Dendritic cell treated with granulocyte-macrophage colony-stimulating factor and Interleukin-4, amounts not matched to agents 40 ng/mL and 50 ng/mL, for 4 days (primary cell): ENCODE measurements around the gene EFCAB12.
A peak's percentile ranks its signal among the peaks of the same experiment; 100 is the strongest.

Experiments
- H3K27ac Mint-ChIP-seq: one replicate; pipeline ENCODE4 v1.8.0; 2022; ENCODE audit warnings: mild to moderate bottlenecking, mixed read lengths
- H3K27me3 Mint-ChIP-seq: one replicate; pipeline ENCODE4 v1.8.0; 2022; ENCODE audit warnings: mild to moderate bottlenecking, mixed read lengths
- H3K36me3 Mint-ChIP-seq: one replicate; pipeline ENCODE4 v1.8.0; 2022; ENCODE audit warnings: low read depth, mixed read lengths
- H3K4me1 Mint-ChIP-seq: one replicate; pipeline ENCODE4 v1.8.0; 2022; ENCODE audit warnings: low read depth, mixed read lengths
- H3K4me3 Mint-ChIP-seq: one replicate; pipeline ENCODE4 v1.8.0; 2022; ENCODE audit warnings: mild to moderate bottlenecking, moderate library complexity, mixed read lengths
- H3K9me3 Mint-ChIP-seq: one replicate; pipeline ENCODE4 v1.8.0; 2022; ENCODE audit warnings: mixed read lengths
- intact Hi-C: fragments of 100-400 bp; cut with micrococcal nuclease; formaldehyde crosslinking; loops from one replicate; pipeline ENCODE4 v1.15.0; 2022

Gene EFCAB12

DNA sequence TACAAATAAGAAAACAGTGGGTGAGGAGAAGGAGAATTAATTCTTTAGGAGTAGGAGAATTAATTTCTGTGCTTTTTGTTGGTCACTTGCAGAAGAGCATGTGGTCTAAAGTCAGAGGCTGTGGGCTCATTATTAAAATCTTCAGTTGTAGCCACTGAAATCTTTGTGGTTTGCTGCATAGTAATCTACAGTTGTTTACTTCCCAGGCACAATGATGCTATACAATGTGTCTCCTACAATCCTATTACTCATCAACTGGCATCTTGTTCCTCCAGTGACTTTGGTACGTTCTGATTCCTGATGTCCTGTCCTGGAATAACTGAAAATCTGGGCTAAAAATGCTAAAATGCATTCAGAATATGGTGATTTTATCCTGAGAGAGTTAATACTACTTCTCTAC is 32.6 kb upstream of the EFCAB12 start:
- Mint-ChIP-seq H3K4me3 (no peak overlapping the region), H3K4me1 (peaks cover 5% of the 10 kb centered on the region), H3K27me3 (no peaks in the 10 kb centered on the region), H3K36me3 (peaks cover 32% of the 10 kb centered on the region), H3K9me3 (no peaks in the 10 kb centered on the region), H3K27ac (no peak overlapping the region)
- intact Hi-C loops = no loop called here

DNA sequence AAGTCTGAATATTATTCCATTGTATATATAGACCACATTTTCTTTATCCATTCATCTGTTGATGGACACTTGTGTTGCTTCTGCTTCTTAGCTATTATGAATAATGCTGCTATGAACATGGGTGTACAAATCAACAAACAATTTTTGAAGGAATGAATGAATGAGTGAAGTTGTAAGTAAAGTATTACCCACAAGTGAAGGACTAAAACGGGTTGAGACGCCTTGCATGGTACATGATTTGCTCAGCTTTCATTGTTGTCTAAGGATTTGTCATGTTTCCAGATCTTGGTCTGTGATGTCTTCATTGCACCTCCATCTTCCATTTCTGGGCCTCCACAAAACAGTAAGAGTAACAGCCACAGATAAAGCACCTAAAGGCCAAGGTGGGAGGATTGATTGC is 32.1 kb upstream of the EFCAB12 start:
- Mint-ChIP-seq H3K36me3 (peaks cover 32% of the 10 kb centered on the region), H3K4me3 (no peak overlapping the region), H3K27ac (no peak overlapping the region), H3K4me1 (peaks cover 5% of the 10 kb centered on the region), H3K9me3 (no peaks in the 10 kb centered on the region), H3K27me3 (no peaks in the 10 kb centered on the region)
- intact Hi-C loops = no loop called here

DNA sequence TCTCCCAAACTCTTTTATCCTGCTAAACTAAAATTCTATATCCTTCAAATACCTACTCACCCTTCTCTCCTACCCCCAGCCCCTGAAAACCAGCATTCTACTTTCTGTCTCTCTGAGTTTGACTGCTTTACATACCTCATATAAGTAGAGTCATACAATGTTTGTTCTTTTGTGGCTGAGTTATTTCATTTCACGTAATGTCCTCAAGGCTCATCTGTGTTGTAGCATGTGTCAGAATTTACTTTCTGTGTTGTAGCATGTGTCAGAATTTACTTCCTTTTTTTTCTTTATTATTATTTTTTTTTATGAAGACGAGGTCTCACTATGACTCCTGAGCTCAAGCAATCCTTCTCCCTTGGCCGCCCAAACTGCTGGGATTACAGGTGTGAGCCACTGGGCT is 31.7 kb upstream of the EFCAB12 start:
- intact Hi-C loops = no loop called here
- no peak overlapping the region for H3K27ac Mint-ChIP-seq

DNA sequence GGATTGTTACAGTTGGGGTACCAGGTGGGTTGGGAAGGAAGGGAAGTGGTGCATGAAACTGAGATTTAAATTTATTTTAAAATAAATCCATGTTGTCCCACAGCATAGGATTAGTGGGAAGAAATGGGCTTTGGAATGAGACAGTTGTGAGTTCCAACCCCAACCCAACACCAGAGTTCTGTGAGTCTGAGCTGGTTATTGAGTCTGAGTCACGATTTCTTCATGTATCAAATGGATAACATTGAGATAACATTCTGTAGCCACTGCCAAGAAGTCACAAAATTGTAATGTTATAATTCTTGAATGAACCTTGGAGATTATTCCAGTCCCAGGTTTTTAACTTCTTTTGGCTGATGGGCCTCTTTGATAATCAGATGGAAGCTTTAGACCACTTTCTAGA is 25.3 kb upstream of the EFCAB12 start:
- no peak overlapping the region for H3K4me3 Mint-ChIP-seq
- no peaks in the 10 kb centered on the region for H3K9me3 Mint-ChIP-seq
- intact Hi-C loops = no loop called here
- peaks cover 22% of the 10 kb centered on the region for H3K36me3 Mint-ChIP-seq
- H3K27ac Mint-ChIP-seq = peak overlapping the region; percentile 0
- no peaks in the 10 kb centered on the region for H3K27me3 Mint-ChIP-seq
- peaks cover 9% of the 10 kb centered on the region for H3K4me1 Mint-ChIP-seq

More for the DNA sequence above, 31.7 kb upstream of the EFCAB12 start:
- H3K4me3 Mint-ChIP-seq = no peak overlapping the region
- no peaks in the 10 kb centered on the region for H3K27me3 Mint-ChIP-seq
- H3K9me3 Mint-ChIP-seq = no peaks in the 10 kb centered on the region
- H3K4me1 Mint-ChIP-seq = peaks cover 5% of the 10 kb centered on the region
- peaks cover 32% of the 10 kb centered on the region for H3K36me3 Mint-ChIP-seq

DNA sequence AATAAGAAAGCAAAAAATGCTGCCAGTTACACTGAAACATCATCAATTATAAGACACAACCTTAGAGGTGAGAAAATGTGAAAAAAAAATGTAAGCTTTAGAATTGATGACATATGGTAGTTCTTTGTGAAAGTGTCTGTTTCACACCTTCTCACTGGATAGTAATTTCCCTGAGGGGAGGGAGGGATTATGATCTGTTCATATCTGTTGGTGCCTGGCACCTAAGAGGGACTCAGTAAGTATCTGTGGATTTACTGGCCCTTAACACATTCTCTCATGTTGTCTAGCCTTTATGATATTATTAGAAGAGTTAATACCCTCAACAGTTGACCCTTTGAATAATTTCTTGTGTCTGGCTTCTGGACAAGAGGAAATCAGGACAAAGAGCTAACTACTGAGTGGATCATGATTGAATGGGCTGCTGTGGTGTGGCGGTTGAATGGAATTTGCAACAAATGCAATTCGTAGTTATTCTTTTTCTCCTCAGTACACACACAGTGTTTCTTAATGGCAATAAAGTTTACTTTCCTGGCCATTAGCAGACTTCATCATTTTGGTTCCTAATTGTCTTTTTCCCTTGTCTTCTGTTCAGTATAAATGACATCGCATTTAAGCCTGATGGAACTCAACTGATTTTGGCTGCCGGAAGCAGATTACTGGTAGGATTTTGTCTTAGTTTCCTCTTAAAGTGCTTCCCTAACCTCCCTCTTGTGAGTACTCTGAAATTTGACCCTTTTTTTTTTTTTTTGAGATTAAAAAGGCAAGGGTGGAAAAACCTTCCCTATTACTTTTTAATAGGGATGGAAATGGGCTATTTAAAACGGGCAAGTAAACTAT is 21.1 kb upstream of the EFCAB12 start:
- Mint-ChIP-seq H3K4me3 (no peak overlapping the region), H3K4me1 (peaks cover 10% of the 10 kb centered on the region), H3K9me3 (no peaks in the 10 kb centered on the region), H3K27me3 (no peaks in the 10 kb centered on the region), H3K27ac (no peak overlapping the region), H3K36me3 (peaks cover 19% of the 10 kb centered on the region)
- intact Hi-C loops = no loop called here

DNA sequence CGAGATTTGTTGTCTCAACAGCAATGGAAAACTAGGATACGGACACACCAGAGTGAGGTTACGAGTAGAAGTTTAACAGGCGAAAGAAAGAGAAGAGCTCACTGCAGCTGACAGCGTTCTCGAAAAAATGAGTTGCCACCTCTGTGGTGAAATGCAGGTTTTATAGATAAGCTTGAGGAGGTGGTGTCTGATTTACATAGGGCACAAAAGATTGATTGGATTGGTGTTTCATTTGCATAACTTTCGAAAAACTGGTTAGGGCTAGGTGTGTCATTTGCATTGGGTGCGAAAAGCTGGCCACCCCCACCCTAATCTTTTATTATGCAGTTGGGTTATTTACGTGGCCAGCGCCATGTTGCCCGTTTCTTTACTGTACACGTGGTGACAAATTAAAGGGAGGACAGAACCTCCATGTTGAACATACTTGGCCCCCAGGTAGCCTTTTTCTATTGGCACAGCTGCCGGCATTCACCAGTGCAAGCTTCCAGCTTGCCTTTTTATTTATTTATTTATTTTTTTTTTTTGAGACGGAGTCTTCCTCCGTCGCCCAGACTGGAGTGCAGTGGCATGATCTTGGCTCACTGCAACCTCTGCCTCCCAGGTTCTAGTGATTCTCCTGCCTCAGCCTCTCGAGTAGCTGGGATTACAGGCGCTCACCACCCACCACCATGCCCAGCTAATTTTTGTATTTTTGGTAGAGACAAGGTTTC is 19.9 kb upstream of the EFCAB12 start:
- Mint-ChIP-seq H3K27ac (no peak overlapping the region), H3K9me3 (no peaks in the 10 kb centered on the region), H3K27me3 (no peaks in the 10 kb centered on the region), H3K36me3 (peaks cover 16% of the 10 kb centered on the region), H3K4me1 (peaks cover 18% of the 10 kb centered on the region), H3K4me3 (no peak overlapping the region)
- intact Hi-C loops = no loop called here

DNA sequence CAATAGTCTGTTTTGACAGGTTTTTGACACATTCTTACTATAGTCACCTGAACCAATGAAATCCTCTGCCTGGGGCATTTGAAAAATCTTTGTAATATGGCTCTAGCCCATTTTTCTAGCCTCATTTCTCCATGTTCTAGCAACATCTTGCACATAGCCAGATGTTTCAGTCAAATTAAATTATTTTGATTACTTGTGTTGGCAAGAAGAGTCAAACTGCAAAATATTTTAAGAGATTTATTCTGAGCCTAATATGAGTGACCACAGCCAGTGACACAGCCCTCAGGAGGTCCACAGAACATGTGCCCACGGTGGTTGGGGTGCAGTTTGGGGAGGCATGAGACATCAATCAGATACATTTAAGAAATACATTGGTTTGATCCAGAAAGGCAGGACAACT is 18.5 kb upstream of the EFCAB12 start:
- Mint-ChIP-seq H3K4me3 (no peak overlapping the region), H3K9me3 (no peaks in the 10 kb centered on the region), H3K27me3 (no peaks in the 10 kb centered on the region), H3K4me1 (peaks cover 19% of the 10 kb centered on the region), H3K36me3 (peaks cover 2% of the 10 kb centered on the region), H3K27ac (no peak overlapping the region)
- intact Hi-C loops = no loop called here

DNA sequence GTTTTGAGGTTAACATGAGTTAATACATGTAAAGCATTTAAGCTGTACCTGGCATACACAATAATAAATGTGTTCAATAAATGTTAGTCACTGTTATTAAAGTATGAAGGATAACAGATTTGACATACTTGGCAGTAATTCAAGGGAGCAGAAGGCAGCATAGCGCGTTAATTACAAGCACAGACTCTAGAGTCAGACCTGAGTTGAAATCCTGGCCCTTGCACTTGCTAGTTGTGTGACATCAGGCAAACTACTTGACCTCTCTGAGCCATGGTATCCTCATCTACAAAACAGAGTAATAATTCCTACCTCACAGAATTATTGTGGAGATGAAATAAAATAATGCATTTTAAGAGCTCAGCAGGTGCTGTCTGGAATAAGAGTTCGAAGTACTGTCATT is 17.0 kb upstream of the EFCAB12 start:
- Mint-ChIP-seq H3K9me3 (no peaks in the 10 kb centered on the region), H3K4me1 (peaks cover 31% of the 10 kb centered on the region), H3K27me3 (no peaks in the 10 kb centered on the region), H3K27ac (no peak overlapping the region), H3K4me3 (no peak overlapping the region), H3K36me3 (peaks cover under 1% of the 10 kb centered on the region)
- intact Hi-C loops = no loop called here

DNA sequence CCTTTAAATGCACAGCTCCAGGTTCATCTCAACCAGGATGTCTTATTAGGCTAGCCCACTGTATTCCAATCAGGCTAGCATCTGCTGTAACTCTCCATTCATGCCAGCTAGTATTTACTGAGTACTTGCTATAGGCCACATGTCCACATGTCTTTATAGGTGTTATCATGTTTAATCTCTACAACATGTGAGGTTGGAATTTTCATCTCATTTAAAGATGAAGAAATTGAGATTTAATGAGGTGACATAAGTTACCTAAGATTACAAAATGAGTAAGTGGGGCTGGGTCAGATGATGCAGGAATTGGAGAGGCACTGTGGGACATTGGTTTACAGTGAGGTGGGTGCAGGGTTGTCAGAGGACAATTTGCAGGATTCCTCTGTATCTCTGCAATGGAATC is 14.5 kb upstream of the EFCAB12 start:
- no peaks in the 10 kb centered on the region for H3K27me3 Mint-ChIP-seq
- H3K27ac Mint-ChIP-seq = no peak overlapping the region
- H3K36me3 Mint-ChIP-seq = peaks cover 17% of the 10 kb centered on the region
- intact Hi-C loops = loop anchor here (5.0 kb wide), 1 partner anchor 134 kb away; no protein-coding TSS in a partner anchor
- H3K4me3 Mint-ChIP-seq = no peak overlapping the region
- H3K4me1 Mint-ChIP-seq = peaks cover 46% of the 10 kb centered on the region
- no peaks in the 10 kb centered on the region for H3K9me3 Mint-ChIP-seq

DNA sequence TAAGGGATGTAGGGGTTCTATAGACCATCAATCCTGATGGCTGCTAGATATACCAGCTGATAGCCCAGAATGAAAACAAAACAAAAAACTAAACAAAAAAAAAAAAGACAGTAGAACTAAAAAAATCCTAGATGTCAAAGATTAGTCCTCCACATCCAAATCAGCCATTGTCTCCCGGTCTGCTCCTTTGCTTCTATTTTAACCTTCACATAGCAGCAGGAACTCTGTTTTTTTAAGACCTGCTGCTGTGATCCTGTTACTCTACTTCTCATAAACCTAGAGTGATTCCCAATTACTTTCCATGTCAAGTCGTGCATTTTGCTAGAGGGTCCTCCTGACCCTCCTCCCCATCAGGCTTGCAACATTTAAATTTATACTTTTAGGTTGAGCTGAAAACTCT is 14.1 kb upstream of the EFCAB12 start:
- peaks cover 22% of the 10 kb centered on the region for H3K36me3 Mint-ChIP-seq
- H3K27me3 Mint-ChIP-seq = no peaks in the 10 kb centered on the region
- intact Hi-C loops = loop anchor here (5.0 kb wide), 1 partner anchor 135 kb away; no protein-coding TSS in a partner anchor
- H3K4me1 Mint-ChIP-seq = peaks cover 51% of the 10 kb centered on the region
- no peaks in the 10 kb centered on the region for H3K9me3 Mint-ChIP-seq
- no peak overlapping the region for H3K4me3 Mint-ChIP-seq
- H3K27ac Mint-ChIP-seq = no peak overlapping the region

DNA sequence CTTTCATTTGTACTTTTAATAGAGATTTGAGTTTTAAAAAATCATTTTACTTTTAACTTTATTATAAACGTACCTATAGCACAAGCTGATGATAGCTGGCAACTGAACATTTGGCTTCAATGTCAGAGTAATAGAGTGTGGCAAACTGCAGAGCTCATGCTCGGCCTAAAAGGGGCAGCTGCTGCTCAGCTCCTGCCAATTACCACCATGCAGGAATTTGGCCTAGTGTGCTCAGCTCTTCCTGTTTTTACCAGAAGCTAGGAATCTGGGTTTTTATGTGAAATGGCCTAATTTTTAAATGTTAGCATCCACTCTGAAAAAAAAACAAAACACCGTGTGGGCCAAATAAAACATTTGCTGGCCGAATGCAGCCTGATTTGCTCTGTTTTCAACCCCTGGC is 13.3 kb upstream of the EFCAB12 start:
- H3K4me1 Mint-ChIP-seq = peaks cover 55% of the 10 kb centered on the region
- H3K36me3 Mint-ChIP-seq = peaks cover 29% of the 10 kb centered on the region
- H3K4me3 Mint-ChIP-seq = peak overlapping the region; percentile 9
- H3K27me3 Mint-ChIP-seq = no peaks in the 10 kb centered on the region
- H3K27ac Mint-ChIP-seq = peak overlapping the region; percentile 92
- intact Hi-C loops = loop anchor here (5.0 kb wide), 1 partner anchor 136 kb away; no protein-coding TSS in a partner anchor
- H3K9me3 Mint-ChIP-seq = no peaks in the 10 kb centered on the region

DNA sequence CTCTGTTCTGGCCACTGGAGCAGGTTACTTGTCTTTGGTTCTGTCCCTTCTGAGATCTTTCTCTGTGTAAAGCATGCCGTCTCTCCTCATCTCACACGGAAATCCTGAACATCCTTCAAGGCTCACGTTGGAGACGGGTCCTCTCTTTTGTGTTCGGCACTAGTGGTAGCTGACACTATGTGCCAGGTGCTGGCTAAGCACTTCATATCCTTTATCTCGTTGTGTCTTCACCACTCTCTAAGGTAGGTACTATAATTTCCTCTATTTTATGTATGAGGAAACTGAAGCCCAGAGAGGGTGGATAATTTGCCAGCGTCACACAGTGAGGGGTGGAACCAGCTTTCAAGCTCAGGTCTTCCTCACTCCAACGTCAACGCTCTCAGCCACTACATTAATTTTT is 12.8 kb upstream of the EFCAB12 start:
- intact Hi-C loops = loop anchor here (5.0 kb wide), 1 partner anchor 136 kb away; no protein-coding TSS in a partner anchor
- Mint-ChIP-seq H3K36me3 (peaks cover 35% of the 10 kb centered on the region), H3K9me3 (no peaks in the 10 kb centered on the region), H3K27me3 (no peaks in the 10 kb centered on the region), H3K4me3 (peak overlapping the region; percentile 84), H3K4me1 (peaks cover 61% of the 10 kb centered on the region), H3K27ac (peak overlapping the region; percentile 92)

DNA sequence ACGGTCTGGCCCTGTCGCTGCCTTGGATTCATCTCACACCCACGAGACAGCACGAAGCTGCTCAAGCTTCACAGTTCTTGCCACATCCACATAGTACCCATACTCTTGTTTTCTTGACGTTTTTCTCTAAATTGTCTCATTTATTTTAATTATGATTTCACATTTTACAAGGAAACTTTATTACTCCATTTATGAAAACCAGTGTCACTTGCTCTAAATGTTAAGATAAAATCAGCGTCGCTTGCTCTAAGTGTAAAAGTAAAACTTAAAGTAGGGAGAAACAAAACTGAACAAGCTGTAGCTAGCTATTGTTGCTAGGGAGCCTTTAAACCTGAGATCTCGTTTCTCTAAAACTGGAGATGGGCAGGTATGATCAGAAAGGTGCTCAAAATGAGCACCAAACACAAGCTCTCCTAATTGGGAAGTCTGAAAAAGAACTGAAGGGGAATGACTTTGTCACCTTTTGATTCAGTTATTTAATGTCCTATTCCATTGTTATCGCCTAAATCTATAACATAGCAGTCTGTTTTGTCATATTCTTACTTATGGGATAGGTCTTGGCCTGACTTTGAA is 12.3 kb upstream of the EFCAB12 start:
- intact Hi-C loops = loop anchor here (1.0 to 5.0 kb wide), 2 partner anchors 41 to 137 kb away; no protein-coding TSS in a partner anchor
- Mint-ChIP-seq H3K36me3 (peaks cover 40% of the 10 kb centered on the region), H3K27ac (peak overlapping the region; percentile 92), H3K4me3 (peak overlapping the region; percentile 84), H3K4me1 (peaks cover 66% of the 10 kb centered on the region), H3K9me3 (no peaks in the 10 kb centered on the region), H3K27me3 (no peaks in the 10 kb centered on the region)
